Inflammatory macrophage (primary cell): ENCODE measurements around the gene HOXB2.

ENCODE experiments used
- DNase-seq, 2 donors: peaks; one replicate each; pipeline ENCODE4 v3.0.0-alpha.2; 2020 to 2022

Gene HOXB2

GRCh38 chr17:48565022-48565554 is 20.2 kb upstream of the HOXB2 start:
- DNase-seq, result no peak

GRCh38 chr17:48564188-48565021 is 19.5 kb upstream of the HOXB2 start:
- no peak for DNase-seq

GRCh38 chr17:48563867-48564187 is 18.9 kb upstream of the HOXB2 start:
- no peak for DNase-seq

- no peak for DNase-seq
These were observed 18.5 kb upstream of the HOXB2 start for GRCh38 chr17:48563385-48563838.

- no peak for DNase-seq
These were observed 18.0 kb upstream of the HOXB2 start for GRCh38 chr17:48562934-48563333.

GRCh38 chr17:48561884-48562810 is 17.2 kb upstream of the HOXB2 start:
- DNase-seq, result no peak

- no peak for DNase-seq
These were observed 15.2 kb upstream of the HOXB2 start for GRCh38 chr17:48559840-48560817.

- no peak for DNase-seq
These were observed 14.4 kb upstream of the HOXB2 start for GRCh38 chr17:48559122-48559839.

- DNase-seq, result no peak
These were observed 13.9 kb upstream of the HOXB2 start for GRCh38 chr17:48558831-48559121.

GRCh38 chr17:48558057-48558830 is 13.3 kb upstream of the HOXB2 start:
- DNase-seq, result no peak

- no peak for DNase-seq
These were observed 11.9 kb upstream of the HOXB2 start for GRCh38 chr17:48556576-48557401.

- no peak for DNase-seq
These were observed 11.3 kb upstream of the HOXB2 start for GRCh38 chr17:48556229-48556575.

- peak in 1 of 2 donors; percentile 28 for DNase-seq
These were observed 10.6 kb upstream of the HOXB2 start for GRCh38 chr17:48555258-48556228.

GRCh38 chr17:48554412-48555257 is 9.7 kb upstream of the HOXB2 start:
- no peak for DNase-seq

- DNase-seq, result no peak
These were observed 8.9 kb upstream of the HOXB2 start for GRCh38 chr17:48553826-48554225.

- no peak for DNase-seq
These were observed 8.3 kb upstream of the HOXB2 start for GRCh38 chr17:48553190-48553547.

- DNase-seq, result no peak
These were observed 7.7 kb upstream of the HOXB2 start for GRCh38 chr17:48552466-48553189.
